ENCODE results near the gene GMEB2.

Gene GMEB2

GRCh38 chr20:63546956-63547724, 79.8 kb downstream of the GMEB2 start:
- DNase-seq (ENCODE audit: low spot score in 2 of 2) (no peak), ATAC-seq (ENCODE audit: low read depth) (no peak)
- Mint-ChIP-seq H3K9me3 (no peaks in the 10 kb centered on the region), H3K36me3 (no peaks in the 10 kb centered on the region), H3K27me3 (peaks cover 15% of the 10 kb centered on the region), H3K27ac (no peak overlapping the region), H3K4me3 (no peak overlapping the region), H3K4me1 (peaks cover 43% of the 10 kb centered on the region)

- no peaks in the 10 kb centered on the region for H3K9me3 Mint-ChIP-seq
These were observed 80.5 kb downstream of the GMEB2 start for GRCh38 chr20:63546256-63546955.

GRCh38 chr20:63545814-63546213, 81.1 kb downstream of the GMEB2 start:
- peak; percentile 21 for ATAC-seq (ENCODE audit: low read depth)
- H3K4me3 Mint-ChIP-seq: no peak overlapping the region

More at GRCh38 chr20:63546256-63546955, 80.5 kb downstream of the GMEB2 start:
- no peak for ATAC-seq (ENCODE audit: low read depth)
- Mint-ChIP-seq H3K27me3 (peaks cover 15% of the 10 kb centered on the region), H3K4me1 (peaks cover 43% of the 10 kb centered on the region), H3K36me3 (no peaks in the 10 kb centered on the region), H3K4me3 (no peak overlapping the region), H3K27ac (no peak overlapping the region)
- no peak for DNase-seq (ENCODE audit: low spot score in 2 of 2)

GRCh38 chr20:63544958-63545516, 81.9 kb downstream of the GMEB2 start:
- H3K36me3 Mint-ChIP-seq: no peaks in the 10 kb centered on the region
- DNase-seq (ENCODE audit: low spot score in 2 of 2) (no peak), ATAC-seq (ENCODE audit: low read depth) (no peak)
- peaks cover 38% of the 10 kb centered on the region for H3K4me1 Mint-ChIP-seq
- peaks cover 14% of the 10 kb centered on the region for H3K27me3 Mint-ChIP-seq
- no peak overlapping the region for H3K27ac Mint-ChIP-seq
- H3K9me3 Mint-ChIP-seq: no peaks in the 10 kb centered on the region
- H3K4me3 Mint-ChIP-seq: peak overlapping the region; percentile 1

More at GRCh38 chr20:63545814-63546213, 81.1 kb downstream of the GMEB2 start:
- DNase-seq (ENCODE audit: low spot score in 2 of 2): no peak
- Mint-ChIP-seq H3K4me1 (peaks cover 40% of the 10 kb centered on the region), H3K36me3 (no peaks in the 10 kb centered on the region), H3K9me3 (no peaks in the 10 kb centered on the region), H3K27ac (no peak overlapping the region), H3K27me3 (peaks cover 15% of the 10 kb centered on the region)

GRCh38 chr20:63544241-63544957, 82.5 kb downstream of the GMEB2 start:
- Mint-ChIP-seq H3K36me3 (no peaks in the 10 kb centered on the region), H3K27me3 (peaks cover 9% of the 10 kb centered on the region), H3K9me3 (no peaks in the 10 kb centered on the region), H3K27ac (no peak overlapping the region), H3K4me3 (no peak overlapping the region), H3K4me1 (peaks cover 33% of the 10 kb centered on the region)
- DNase-seq (ENCODE audit: low spot score in 2 of 2) (no peak), ATAC-seq (ENCODE audit: low read depth) (no peak)

- Mint-ChIP-seq H3K4me3 (peak overlapping the region; percentile 27), H3K9me3 (no peaks in the 10 kb centered on the region), H3K27me3 (peaks cover 7% of the 10 kb centered on the region), H3K4me1 (peaks cover 30% of the 10 kb centered on the region), H3K27ac (no peak overlapping the region), H3K36me3 (no peaks in the 10 kb centered on the region)
- ATAC-seq (ENCODE audit: low read depth): no peak
- DNase-seq (ENCODE audit: low spot score in 2 of 2): no peak
These were observed 83.2 kb downstream of the GMEB2 start for GRCh38 chr20:63543733-63544132.

GRCh38 chr20:63543131-63543530, 83.8 kb downstream of the GMEB2 start:
- Mint-ChIP-seq H3K4me1 (peaks cover 28% of the 10 kb centered on the region), H3K4me3 (peak overlapping the region; percentile 84), H3K36me3 (no peaks in the 10 kb centered on the region), H3K27me3 (peaks cover 5% of the 10 kb centered on the region), H3K9me3 (no peaks in the 10 kb centered on the region), H3K27ac (peak overlapping the region; percentile 92)
- ATAC-seq (ENCODE audit: low read depth): peak; percentile 4
- no peak for DNase-seq (ENCODE audit: low spot score in 2 of 2)

GRCh38 chr20:63542696-63543095, 84.2 kb downstream of the GMEB2 start:
- ATAC-seq (ENCODE audit: low read depth) (peak; percentile 61), DNase-seq (ENCODE audit: low spot score in 2 of 2) (peak in 1 of 2 donors; percentile 66)
- Mint-ChIP-seq H3K4me3 (peak overlapping the region; percentile 84), H3K4me1 (peaks cover 28% of the 10 kb centered on the region), H3K27me3 (peaks cover 5% of the 10 kb centered on the region), H3K27ac (peak overlapping the region; percentile 92), H3K9me3 (no peaks in the 10 kb centered on the region), H3K36me3 (no peaks in the 10 kb centered on the region)

GRCh38 chr20:63542031-63542559, 84.8 kb downstream of the GMEB2 start:
- peak; percentile 22 for ATAC-seq (ENCODE audit: low read depth)
- Mint-ChIP-seq H3K27ac (peak overlapping the region; percentile 92), H3K4me3 (peak overlapping the region; percentile 84), H3K9me3 (no peaks in the 10 kb centered on the region), H3K4me1 (peaks cover 29% of the 10 kb centered on the region), H3K27me3 (peaks cover 5% of the 10 kb centered on the region), H3K36me3 (no peaks in the 10 kb centered on the region)
- DNase-seq (ENCODE audit: low spot score in 2 of 2): peak in 1 of 2 donors; percentile 42

GRCh38 chr20:63541371-63541770, 85.5 kb downstream of the GMEB2 start:
- ATAC-seq (ENCODE audit: low read depth): no peak
- no peak for DNase-seq (ENCODE audit: low spot score in 2 of 2)
- Mint-ChIP-seq H3K9me3 (no peaks in the 10 kb centered on the region), H3K4me3 (no peak overlapping the region), H3K27ac (no peak overlapping the region), H3K36me3 (no peaks in the 10 kb centered on the region), H3K27me3 (peaks cover 5% of the 10 kb centered on the region), H3K4me1 (peaks cover 28% of the 10 kb centered on the region)

- DNase-seq (ENCODE audit: low spot score in 2 of 2) (no peak), ATAC-seq (ENCODE audit: low read depth) (no peak)
- no peaks in the 10 kb centered on the region for H3K36me3 Mint-ChIP-seq
- peak overlapping the region; percentile 3 for H3K4me3 Mint-ChIP-seq
- no peaks in the 10 kb centered on the region for H3K9me3 Mint-ChIP-seq
- peaks cover 30% of the 10 kb centered on the region for H3K4me1 Mint-ChIP-seq
- H3K27ac Mint-ChIP-seq: no peak overlapping the region
- peaks cover 8% of the 10 kb centered on the region for H3K27me3 Mint-ChIP-seq
These were observed 86.3 kb downstream of the GMEB2 start for GRCh38 chr20:63540417-63541186.

- DNase-seq (ENCODE audit: low spot score in 2 of 2): no peak
- no peak for ATAC-seq (ENCODE audit: low read depth)
- no peaks in the 10 kb centered on the region for H3K9me3 Mint-ChIP-seq
- no peaks in the 10 kb centered on the region for H3K36me3 Mint-ChIP-seq
- H3K27me3 Mint-ChIP-seq: peaks cover 8% of the 10 kb centered on the region
- peak overlapping the region; percentile 73 for H3K27ac Mint-ChIP-seq
- peaks cover 24% of the 10 kb centered on the region for H3K4me1 Mint-ChIP-seq
- no peak overlapping the region for H3K4me3 Mint-ChIP-seq
These were observed 87.2 kb downstream of the GMEB2 start for GRCh38 chr20:63539441-63540370.
